ENCODE results near the gene HOXA11.

The HOXA11 gene

DNA sequence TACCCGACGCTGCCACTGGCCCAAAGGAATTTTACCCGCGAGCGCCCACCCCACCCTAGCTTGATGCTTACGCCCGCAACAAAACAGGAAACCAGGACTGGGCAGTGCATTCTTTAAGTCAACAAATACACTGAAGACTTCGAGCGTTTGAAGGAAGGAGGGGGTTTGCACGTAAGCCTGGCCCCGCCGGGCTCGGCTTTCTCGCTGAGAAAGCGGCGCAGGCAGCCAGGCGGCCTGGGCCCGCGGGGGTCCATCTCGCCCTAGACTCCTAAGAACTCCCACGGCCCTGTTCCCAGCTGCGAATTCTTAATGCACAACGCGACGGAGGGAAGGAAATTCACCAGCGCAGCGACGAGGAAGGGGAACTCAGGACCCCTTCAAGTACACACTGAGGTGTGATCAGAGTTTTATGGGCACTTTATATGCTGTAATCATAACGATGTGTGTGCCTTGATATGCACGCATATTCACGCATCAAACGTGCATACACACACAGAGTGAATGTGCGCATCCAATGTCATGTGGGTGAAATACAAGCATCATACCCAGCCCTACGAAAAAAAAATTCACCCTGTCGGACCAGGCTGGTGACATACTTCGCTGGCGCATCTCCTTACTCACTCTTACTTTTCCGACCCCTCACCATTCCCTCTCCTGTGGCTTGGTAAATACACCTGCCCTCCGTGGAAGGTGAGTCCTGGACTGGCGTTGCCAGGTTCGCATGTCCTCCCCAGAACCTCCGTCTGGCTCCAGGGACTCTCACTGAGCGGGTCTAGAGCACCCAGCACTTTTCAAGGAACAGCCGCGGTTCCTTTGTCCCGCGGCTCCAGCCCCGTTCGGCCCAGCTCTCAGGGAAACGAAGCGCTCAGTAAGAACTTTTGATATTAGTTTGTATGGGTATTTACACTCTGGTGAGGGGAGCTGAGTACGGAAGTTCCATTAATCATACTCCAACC, 20.6 kb upstream of the HOXA11 start:
- no peak for DNase-seq

- no peak for DNase-seq
Observed at GRCh38 chr7:27204851-27205322, 19.9 kb upstream of the HOXA11 start.

DNA sequence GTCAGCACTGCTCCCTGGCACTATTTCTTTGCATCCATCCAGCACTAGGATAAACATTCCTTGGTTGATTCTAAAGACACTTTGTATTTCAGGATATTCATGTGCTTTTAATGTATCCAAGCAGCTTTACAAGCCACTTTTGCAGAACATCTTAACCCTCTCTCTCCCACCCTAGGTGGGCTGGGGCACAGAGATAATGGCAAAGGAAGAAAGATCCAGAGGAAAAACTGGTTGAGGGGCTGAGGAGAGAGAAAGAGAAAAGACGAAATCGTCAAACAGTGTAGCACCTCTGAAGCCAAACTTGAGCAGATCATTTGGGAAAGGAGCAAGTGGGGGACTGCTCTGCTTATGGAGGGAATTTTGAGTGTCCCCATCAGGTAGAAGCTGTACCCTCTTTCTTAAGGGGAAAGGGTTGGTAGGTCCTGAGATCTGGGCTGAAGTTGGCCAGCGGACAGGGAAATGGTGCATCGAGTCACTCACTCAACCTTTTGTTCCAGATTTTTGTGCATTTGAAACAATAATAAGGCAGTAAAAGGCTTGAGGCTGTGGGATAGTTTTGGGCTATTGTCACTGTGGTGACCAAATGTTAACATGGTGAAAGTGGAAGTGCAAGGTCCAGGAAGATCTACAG, 19.0 kb upstream of the HOXA11 start:
- no peak for DNase-seq

DNA sequence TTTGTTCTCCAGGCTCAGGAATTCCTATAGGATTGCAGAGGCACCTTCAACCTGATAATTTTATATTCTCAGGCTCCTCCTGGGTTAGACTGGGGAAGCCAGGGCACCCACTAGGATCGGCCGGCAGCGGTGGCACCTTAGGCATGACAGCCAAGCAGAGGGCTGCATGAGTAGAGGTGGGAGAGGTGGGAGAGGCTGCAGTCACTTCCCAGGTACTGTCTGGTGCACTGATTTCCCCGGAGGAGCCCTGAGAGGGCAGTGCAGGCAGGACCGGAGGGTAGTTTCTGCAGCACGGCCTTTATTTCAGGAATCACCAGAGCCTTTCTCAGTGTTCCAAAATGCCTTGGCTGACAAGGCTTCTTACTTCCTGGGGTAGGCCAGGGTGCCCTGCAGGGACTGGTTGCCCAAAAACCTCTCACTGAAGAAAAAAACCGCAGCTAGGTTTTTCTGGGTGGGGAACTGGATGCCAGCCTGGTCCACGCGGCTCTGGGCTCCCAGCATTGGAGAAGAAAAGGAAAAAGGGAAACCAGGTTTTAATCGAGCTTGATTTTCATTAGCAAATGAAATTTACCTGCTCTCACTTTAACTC, 18.4 kb upstream of the HOXA11 start:
- DNase-seq = no peak

DNA sequence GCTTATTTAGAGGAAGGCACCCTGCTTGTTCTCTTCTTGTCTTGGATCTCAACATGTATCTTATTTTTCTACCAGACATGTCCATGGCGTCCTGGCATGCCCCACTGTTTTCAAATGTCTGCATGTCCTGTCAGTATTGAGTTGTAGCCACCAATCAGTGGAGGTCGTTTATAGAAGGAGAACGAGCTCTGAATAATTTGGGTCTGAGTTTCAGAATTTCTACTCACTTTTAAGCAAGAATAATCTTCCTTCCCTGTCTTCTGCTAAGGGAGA, 17.8 kb upstream of the HOXA11 start:
- no peak for DNase-seq

GRCh38 chr7:27202018-27202861, 17.2 kb upstream of the HOXA11 start:
- DNase-seq = no peak

GRCh38 chr7:27201580-27202017, 16.6 kb upstream of the HOXA11 start:
- no peak for DNase-seq

DNA sequence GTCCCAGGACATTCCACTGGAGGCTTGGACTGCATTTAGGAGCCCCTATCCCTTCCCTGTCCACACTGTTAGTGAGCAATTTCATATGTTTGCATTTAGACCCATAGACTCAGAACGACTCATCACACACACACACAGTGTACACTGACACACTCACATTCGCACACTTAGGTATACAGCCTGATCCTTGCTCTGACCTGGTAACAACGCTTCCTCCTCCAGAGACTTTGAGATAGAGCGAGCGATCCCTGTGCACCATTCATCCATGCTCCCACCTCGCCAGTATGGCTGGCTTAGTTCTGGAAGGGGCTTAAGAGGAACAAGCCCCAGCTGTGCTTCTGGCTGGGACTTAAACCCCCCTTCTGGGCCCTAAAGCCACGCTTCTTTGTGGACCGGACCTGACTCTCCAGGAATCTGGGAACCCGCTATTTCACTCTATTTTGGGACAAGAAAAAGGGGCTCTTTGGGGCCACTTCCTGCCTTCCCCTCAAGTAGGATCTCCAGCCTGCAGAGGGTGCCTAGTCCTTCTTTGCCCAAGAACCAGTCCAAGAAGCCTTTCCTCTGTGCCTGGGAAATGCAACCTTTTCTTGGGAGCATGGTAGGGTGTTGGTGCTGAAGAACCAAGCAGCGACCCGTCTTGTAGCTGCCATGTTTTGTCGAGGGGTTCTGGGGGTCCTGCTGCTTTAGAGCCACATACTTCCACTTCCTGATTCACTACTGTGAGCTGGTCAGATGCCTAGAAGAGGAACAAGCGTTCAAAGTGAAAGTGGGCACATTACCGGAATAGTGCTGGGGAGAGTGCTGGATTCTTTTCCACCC, 15.9 kb upstream of the HOXA11 start:
- DNase-seq = no peak

DNA sequence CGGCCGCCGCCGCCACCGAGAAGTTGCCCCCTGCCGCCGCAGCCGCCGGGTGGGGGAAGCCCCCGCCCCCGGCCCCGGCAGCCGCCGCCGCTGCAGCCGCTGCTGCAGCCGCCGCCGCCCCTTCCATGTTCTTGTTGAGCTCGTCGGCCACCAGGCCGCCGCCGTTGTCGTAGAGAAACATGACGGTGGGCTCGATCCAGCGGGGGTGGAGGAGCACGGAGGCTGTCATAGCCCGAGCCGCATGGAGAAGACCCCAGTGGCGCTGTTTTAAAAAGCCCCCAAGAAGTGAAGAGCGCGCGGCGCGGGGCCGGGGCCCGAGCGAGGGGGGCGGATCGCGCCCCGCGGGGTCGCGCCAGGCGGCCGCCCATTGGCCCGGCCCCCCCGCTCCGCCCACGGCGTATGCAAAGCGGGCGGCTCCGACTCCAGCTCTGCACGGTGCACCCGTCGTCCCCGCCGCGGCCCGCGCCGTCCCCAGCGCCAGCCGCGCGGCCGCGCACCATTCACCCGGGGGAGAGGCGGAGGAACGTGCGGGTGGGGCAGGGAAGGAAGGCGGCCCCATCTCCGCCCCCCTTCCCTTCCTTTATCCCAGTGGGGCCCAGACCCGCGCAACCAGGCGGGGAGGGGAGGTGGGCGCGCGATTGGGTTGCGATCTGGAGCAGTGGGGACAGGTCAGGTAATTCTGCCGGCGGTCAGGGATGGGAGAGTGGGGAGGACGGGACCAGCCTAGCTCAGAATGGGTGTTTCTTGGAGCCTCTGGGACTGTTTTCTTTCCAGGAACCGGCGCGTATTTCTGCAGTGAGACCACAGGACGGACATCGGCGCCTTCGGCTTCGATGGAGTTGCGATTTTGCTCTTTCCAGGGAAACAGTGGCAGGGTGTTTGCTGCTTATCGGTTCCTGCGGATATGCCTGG, 15.1 kb upstream of the HOXA11 start, which contains the start of gene HOXA13:
Gene HOXA13, minus strand, starts transcription at position 243 of the 912 bp plus-strand sequence. Its CDS starts 14 bp downstream, at position 229.
- DNase-seq = no peak

DNA sequence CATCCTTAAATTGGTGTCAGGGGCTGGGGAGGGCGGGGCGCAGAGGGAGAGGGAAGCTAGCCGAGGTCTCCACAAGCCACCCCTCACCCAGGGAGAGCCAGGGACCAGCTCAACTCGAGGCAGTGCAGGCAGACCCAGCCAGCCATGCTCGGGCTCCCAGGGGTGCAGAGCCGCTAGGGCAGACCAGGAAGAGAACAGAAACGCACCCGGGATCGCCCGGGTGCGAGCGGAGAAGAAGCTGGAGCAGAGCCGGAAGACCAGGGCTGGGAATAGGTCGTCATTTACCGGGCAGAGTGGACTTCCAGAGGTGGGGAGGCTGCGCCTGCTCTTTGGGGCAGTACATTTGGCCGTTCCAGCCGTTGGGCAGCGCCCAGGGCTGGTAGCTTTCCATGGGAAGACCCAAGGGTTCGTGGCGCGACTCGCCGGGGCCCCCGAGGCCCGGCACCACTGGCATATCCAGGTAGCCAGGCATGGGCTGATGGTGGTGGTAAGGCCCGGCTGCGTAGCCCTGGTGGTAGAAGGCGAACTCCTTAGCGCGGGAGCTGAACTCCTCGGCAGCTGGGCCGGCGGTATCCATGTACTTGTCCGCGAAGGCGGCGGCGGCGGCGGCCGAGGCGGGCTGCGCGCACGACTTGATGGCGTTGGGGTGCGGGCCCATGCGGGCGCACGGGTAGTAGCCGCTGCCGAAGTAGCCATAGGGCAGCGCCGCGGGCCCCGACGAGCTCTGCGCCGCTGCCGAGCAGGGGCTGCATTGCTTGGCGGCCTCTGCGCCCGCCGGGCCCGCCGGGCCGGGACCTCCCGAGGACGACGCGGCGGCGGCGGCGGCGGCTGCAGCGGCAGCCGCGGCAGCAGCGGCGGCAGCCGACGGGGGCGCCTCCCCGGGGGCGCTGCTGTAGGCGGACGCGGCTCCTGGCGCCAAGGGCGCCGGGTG, 14.1 kb upstream of the HOXA11 start:
- DNase-seq = no peak

DNA sequence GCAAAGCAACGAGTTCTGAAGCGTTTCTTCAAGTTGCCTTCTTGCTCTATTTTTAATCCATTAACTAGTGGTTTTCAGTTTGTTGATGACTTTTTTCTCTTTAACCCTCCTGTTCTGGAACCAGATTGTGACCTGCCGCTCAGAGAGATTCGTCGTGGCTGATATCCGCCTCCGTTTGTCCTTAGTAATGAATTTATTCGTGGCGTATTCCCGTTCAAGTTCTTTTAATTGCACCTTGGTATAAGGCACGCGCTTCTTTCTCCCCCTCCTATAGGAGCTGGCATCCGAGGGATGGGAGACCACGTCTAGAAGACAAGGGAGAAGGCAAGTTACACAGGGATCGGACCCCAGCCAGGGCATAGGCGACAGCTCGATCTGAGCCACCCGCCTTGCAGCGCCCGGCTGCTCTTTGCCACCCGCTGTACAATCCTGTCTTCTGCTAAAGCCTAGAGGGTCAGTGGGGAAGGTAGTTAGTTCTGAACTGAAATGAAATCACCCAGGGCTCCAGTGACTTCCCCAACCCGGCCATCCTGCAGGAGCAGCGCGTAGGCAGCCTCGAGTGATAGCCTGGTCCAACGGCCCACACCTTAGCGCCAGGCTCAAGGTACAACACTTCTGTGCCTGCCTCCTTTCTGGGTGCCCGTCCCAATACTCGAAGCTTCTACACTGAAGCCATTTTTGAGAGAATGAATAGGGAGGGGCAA, 13.3 kb upstream of the HOXA11 start:
- no peak for DNase-seq

GRCh38 chr7:27197137-27198042, 12.4 kb upstream of the HOXA11 start:
- no peak for DNase-seq

- peak; percentile 71 for DNase-seq
Observed at GRCh38 chr7:27196287-27196767, 11.3 kb upstream of the HOXA11 start.

GRCh38 chr7:27194686-27195379, 9.8 kb upstream of the HOXA11 start:
- no peak for DNase-seq

GRCh38 chr7:27194002-27194352, 8.9 kb upstream of the HOXA11 start:
- no peak for DNase-seq

DNA sequence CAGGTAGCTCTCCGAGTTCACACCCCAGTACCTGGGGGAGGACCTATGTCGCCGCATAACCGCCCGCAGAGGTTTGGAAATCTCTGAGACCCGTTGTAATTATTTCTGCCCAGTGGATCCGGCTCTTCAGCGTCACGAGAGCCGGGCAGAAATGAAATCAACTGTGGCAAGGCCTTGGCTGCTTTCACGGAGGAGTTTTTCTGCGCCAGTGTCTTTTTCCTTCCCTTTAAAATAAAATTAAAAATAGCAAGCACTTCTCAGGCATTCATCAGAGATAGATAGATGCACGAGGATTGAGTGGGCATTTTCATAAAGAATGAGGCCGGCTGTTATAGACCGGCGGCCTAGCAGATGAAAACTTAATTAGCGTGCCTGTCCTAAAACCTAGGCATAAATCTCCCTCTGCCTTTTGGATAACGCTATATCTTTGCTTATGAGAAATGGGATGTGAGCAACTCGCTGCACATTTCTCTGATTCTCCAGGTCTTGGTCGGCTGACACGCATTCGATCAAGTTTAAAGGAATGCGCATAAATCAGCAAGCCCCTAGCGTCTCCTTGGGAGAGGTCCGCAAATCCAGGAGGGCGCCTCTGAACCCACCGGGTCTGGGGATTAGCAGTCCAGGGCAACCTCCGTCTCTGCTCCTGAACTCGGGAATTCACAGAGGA, 8.4 kb upstream of the HOXA11 start:
- no peak for DNase-seq
